Glutamatergic neuron (in vitro differentiated cells): ENCODE data around the gene HLA-DMB. TPM values are rescaled to one million over a fixed set of nuclear protein-coding genes. Genes with fewer than 3 reads are reported as not detected.

ENCODE experiments used
- DNase-seq: peaks from one replicate; pipeline ENCODE4 v3.0.0; 2022
- H3K27ac Mint-ChIP-seq: one replicate; pipeline ENCODE4 v1.8.0; 2020; ENCODE audit warnings: mild to moderate bottlenecking, mixed read lengths, inconsistent platforms; ENCODE audit not compliant: unreplicated experiment
- H3K27me3 Mint-ChIP-seq: one replicate; pipeline ENCODE4 v1.8.0; 2020; ENCODE audit warnings: mild to moderate bottlenecking, moderate library complexity, mixed read lengths, inconsistent platforms; ENCODE audit not compliant: unreplicated experiment
- H3K36me3 Mint-ChIP-seq: one replicate; pipeline ENCODE4 v1.8.0; 2020; ENCODE audit warnings: mild to moderate bottlenecking, mixed read lengths, inconsistent platforms; ENCODE audit not compliant: unreplicated experiment
- H3K4me1 Mint-ChIP-seq: one replicate; pipeline ENCODE4 v1.8.0; 2020; ENCODE audit warnings: mild to moderate bottlenecking, low read depth, mixed read lengths, inconsistent platforms; ENCODE audit not compliant: unreplicated experiment
- H3K4me3 Mint-ChIP-seq: one replicate; pipeline ENCODE4 v1.8.0; 2020; ENCODE audit warnings: mild to moderate bottlenecking, mixed read lengths, inconsistent platforms; ENCODE audit not compliant: unreplicated experiment
- H3K9me3 Mint-ChIP-seq: one replicate; pipeline ENCODE4 v1.8.0; 2020; ENCODE audit warnings: mild to moderate bottlenecking, moderate library complexity, mixed read lengths, inconsistent platforms; ENCODE audit not compliant: unreplicated experiment
- total RNA-seq: library from RNA; stranded (reverse); fragmentation: NEBNext Ultra II Directional; extraction: Animal tissue kit (Norgen Biotek cat#: 25700); gene quantifications from one replicate; pipeline ENCODE4 v1.2.1, GENCODE V29; 2021; ENCODE audit not compliant: unreplicated experiment
- TF ChIP-seq, protein P1 (sequence below): fragments of 200-600 bp; sonication (generic); IDR thresholded peaks from one replicate; pipeline ENCODE4 v1.5.0; 2021; ENCODE audit not compliant: partially characterized antibody, unreplicated experiment

Gene HLA-DMB
- total RNA-seq, 1 donor from 2014 or later = not detected

DNA sequence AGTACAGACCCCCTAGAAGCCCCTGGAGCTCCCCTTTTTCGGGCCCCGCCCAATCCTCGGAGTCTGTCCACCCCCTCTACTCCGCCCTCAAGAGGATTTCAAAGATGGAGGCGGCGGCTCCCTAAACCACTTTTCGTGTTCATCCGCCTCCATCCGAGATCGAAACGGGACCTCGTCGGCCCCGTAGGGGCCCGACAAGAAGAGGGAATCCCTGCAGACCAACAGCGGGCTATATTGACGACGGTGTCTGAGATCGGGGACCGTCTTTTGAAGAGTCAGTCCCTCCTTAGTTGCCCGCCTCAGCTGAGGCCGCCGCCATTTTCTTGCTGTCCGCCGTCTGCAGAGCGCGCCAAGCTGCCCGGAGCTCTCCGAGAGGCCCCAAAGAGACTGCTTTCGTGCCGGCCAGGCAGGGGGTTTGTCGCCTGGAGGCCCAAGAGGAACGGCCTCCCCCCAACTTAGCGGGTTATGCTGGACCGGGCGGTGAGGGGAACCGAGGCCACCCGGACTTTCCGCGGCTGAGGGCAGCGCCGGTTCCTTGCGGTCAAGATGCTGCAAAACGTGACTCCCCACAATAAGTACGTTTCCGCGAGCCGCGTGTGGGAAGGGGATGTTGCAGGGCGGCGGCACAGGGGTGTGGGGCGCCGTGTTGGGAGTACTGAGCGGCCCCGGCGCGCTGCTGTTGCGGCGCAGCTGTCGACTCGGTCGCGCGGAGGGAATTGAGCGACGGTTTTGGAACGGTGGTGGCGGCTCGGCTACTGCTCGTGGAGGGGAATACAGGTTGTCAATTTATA is 31.7 kb upstream of the HLA-DMB start:
- peak overlapping the region; percentile 100 for H3K27ac Mint-ChIP-seq
- H3K9me3 Mint-ChIP-seq = peaks cover 37% of the 10 kb centered on the region
- H3K36me3 Mint-ChIP-seq = peaks cover 5% of the 10 kb centered on the region
- TF ChIP-seq, protein P1, sequence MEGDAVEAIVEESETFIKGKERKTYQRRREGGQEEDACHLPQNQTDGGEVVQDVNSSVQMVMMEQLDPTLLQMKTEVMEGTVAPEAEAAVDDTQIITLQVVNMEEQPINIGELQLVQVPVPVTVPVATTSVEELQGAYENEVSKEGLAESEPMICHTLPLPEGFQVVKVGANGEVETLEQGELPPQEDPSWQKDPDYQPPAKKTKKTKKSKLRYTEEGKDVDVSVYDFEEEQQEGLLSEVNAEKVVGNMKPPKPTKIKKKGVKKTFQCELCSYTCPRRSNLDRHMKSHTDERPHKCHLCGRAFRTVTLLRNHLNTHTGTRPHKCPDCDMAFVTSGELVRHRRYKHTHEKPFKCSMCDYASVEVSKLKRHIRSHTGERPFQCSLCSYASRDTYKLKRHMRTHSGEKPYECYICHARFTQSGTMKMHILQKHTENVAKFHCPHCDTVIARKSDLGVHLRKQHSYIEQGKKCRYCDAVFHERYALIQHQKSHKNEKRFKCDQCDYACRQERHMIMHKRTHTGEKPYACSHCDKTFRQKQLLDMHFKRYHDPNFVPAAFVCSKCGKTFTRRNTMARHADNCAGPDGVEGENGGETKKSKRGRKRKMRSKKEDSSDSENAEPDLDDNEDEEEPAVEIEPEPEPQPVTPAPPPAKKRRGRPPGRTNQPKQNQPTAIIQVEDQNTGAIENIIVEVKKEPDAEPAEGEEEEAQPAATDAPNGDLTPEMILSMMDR = no peak
- DNase-seq = peak; percentile 50
- H3K4me3 Mint-ChIP-seq = peak overlapping the region; percentile 99
- H3K4me1 Mint-ChIP-seq = peaks cover 10% of the 10 kb centered on the region
- peaks cover 27% of the 10 kb centered on the region for H3K27me3 Mint-ChIP-seq

DNA sequence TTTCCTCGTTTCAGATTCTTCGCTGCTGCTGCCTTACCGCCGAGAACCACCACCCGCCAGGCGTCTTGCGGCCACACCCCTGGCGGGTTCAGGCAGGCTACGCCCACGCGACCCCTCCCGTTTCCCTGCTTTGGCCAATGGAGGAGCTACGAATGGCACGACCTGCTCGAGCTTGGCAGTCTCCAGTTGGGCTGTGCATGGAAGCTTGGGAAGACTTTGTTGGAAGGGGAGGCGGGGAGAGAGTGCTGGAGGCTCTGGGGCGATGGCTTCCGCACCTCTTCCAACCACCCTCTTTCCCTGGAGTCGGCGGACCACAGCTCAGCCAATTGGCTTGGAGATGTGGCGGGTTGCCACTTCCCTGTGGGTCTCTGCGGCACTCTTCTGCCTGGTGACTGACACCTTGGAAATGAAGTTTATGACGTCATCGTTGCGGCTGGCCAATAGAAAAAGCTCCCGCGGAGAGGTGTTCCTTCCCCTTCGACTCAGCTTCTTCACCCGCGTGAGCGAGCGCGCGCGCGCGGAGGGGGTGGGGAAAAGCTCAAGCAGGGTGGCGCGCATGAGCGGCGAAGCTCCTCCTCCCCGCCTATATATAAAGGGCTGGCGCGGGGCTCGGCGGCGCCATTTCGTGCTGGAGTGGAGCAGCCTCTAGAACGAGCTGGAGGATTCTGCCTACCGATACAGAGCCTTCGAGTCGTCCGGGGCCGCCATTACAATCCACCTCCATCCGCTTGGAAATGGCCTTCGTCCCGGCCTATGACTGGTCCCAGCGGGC is 30.9 kb upstream of the HLA-DMB start:
- peaks cover 32% of the 10 kb centered on the region for H3K27me3 Mint-ChIP-seq
- H3K9me3 Mint-ChIP-seq = peaks cover 36% of the 10 kb centered on the region
- H3K27ac Mint-ChIP-seq = peak overlapping the region; percentile 100
- H3K36me3 Mint-ChIP-seq = peaks cover 5% of the 10 kb centered on the region
- peaks cover 18% of the 10 kb centered on the region for H3K4me1 Mint-ChIP-seq
- peak; percentile 99 for DNase-seq
- TF ChIP-seq, protein P1 = no peak
- peak overlapping the region; percentile 99 for H3K4me3 Mint-ChIP-seq

GRCh38 chr6:32971242-32971580 is 30.4 kb upstream of the HLA-DMB start:
- H3K4me1 Mint-ChIP-seq = peaks cover 21% of the 10 kb centered on the region
- H3K9me3 Mint-ChIP-seq = peaks cover 36% of the 10 kb centered on the region
- H3K27me3 Mint-ChIP-seq = peaks cover 32% of the 10 kb centered on the region
- TF ChIP-seq, protein P1 = no peak
- H3K36me3 Mint-ChIP-seq = peaks cover 5% of the 10 kb centered on the region
- H3K27ac Mint-ChIP-seq = peak overlapping the region; percentile 100
- no peak for DNase-seq
- H3K4me3 Mint-ChIP-seq = peak overlapping the region; percentile 99

- TF ChIP-seq, protein P1 = peak; percentile 31
- peaks cover 21% of the 10 kb centered on the region for H3K4me1 Mint-ChIP-seq
- peaks cover 34% of the 10 kb centered on the region for H3K27me3 Mint-ChIP-seq
- peaks cover 5% of the 10 kb centered on the region for H3K36me3 Mint-ChIP-seq
- DNase-seq = peak; percentile 87
- H3K27ac Mint-ChIP-seq = peak overlapping the region; percentile 100
- H3K4me3 Mint-ChIP-seq = peak overlapping the region; percentile 99
- H3K9me3 Mint-ChIP-seq = peaks cover 36% of the 10 kb centered on the region
Observed at GRCh38 chr6:32970413-32971241, 29.8 kb upstream of the HLA-DMB start.
